MM.1S (cell line): ENCODE results near the gene UTP25.
"Not testable (repeated sequence)": the region's sequence is repeated elsewhere in the genome, so short reads cannot be mapped to it uniquely, and the experiment has no call there.

Source experiments
- DNase-seq: peaks from one replicate; pipeline ENCODE4 v3.0.0-alpha.2; 2015
- H2AFZ ChIP-seq: fragments of 300-600 bp; sonication (generic); 2 replicates; pipeline ENCODE4 v1.6.0; 2016; ENCODE audit warnings: antibody characterized with exemption, low read length
- H3F3A ChIP-seq: fragments of 300-600 bp; sonication (generic); 2 replicates; pipeline ENCODE4 v1.6.1; 2016; ENCODE audit warnings: mild to moderate bottlenecking, antibody characterized with exemption, low read length, moderate library complexity, mixed read lengths; ENCODE audit not compliant: insufficient read depth
- H3K27ac ChIP-seq: fragments of 300-600 bp; sonication (generic); 2 replicates; pipeline ENCODE4 v1.5.1; 2016; ENCODE audit warnings: mild to moderate bottlenecking, low read length
- H3K27me3 ChIP-seq: fragments of 300-600 bp; sonication (generic); replicated peaks from 2 replicates; pipeline ENCODE4 v1.6.0; 2016; ENCODE audit warnings: low read length; ENCODE audit not compliant: insufficient read depth
- H3K36me3 ChIP-seq: fragments of 300-600 bp; sonication (generic); replicated peaks from 2 replicates; pipeline ENCODE4 v1.6.1; 2016; ENCODE audit warnings: mild to moderate bottlenecking, low read length, mixed read lengths; ENCODE audit not compliant: insufficient read depth
- H3K4me1 ChIP-seq: fragments of 300-600 bp; sonication (generic); 2 replicates; pipeline ENCODE4 v1.6.1; 2016; ENCODE audit warnings: low read length, mixed read lengths
- H3K4me2 ChIP-seq: fragments of 300-600 bp; sonication (generic); 2 replicates; pipeline ENCODE4 v1.6.0; 2016; ENCODE audit warnings: low read depth, low read length
- H3K4me3 ChIP-seq: fragments of 300-600 bp; sonication (generic); 2 replicates; pipeline ENCODE4 v1.5.1; 2016; ENCODE audit warnings: low read length, mixed read lengths
- H3K79me2 ChIP-seq: fragments of 300-600 bp; sonication (generic); 2 replicates; pipeline ENCODE4 v1.6.1; 2016; ENCODE audit warnings: mixed run types, low read length, mixed read lengths
- H3K9ac ChIP-seq: fragments of 300-600 bp; sonication (generic); 2 replicates; pipeline ENCODE4 v1.6.1; 2016; ENCODE audit warnings: low read length, mixed read lengths
- H3K9me2 ChIP-seq: fragments of 300-600 bp; sonication (generic); replicated peaks from 2 replicates; pipeline ENCODE4 v1.6.1; 2016; ENCODE audit warnings: mild to moderate bottlenecking, low read length, mixed read lengths; ENCODE audit not compliant: insufficient read depth
- H3K9me3 ChIP-seq: fragments of 300-600 bp; sonication (generic); replicated peaks from 2 replicates; pipeline ENCODE4 v1.6.1; 2016; ENCODE audit warnings: mild to moderate bottlenecking, low read length, mixed read lengths; ENCODE audit not compliant: insufficient read depth
- H4K20me1 ChIP-seq: fragments of 300-600 bp; sonication (generic); 2 replicates; pipeline ENCODE4 v1.6.1; 2016; ENCODE audit warnings: mild to moderate bottlenecking, low read length, moderate library complexity, mixed read lengths; ENCODE audit not compliant: insufficient read depth
- EZH2 ChIP-seq: fragments of 300-600 bp; sonication (generic); optimal IDR thresholded peaks from 2 replicates; pipeline ENCODE3; 2017; ENCODE audit warnings: low read depth, mild to moderate bottlenecking, antibody characterized with exemption, low read length, mixed read lengths
- EZH2phosphoT487 ChIP-seq: fragments of 300-600 bp; sonication (generic); IDR thresholded peaks from 2 replicates; pipeline ENCODE4 v1.6.1; 2018; ENCODE audit warnings: antibody characterized with exemption, low read length
- TF ChIP-seq, protein P1 (sequence below): fragments of 300-600 bp; sonication (generic); IDR thresholded peaks from 2 replicates; pipeline ENCODE4 v1.5.1; 2016; ENCODE audit warnings: antibody characterized with exemption, low read length, mixed read lengths

The UTP25 gene

DNA sequence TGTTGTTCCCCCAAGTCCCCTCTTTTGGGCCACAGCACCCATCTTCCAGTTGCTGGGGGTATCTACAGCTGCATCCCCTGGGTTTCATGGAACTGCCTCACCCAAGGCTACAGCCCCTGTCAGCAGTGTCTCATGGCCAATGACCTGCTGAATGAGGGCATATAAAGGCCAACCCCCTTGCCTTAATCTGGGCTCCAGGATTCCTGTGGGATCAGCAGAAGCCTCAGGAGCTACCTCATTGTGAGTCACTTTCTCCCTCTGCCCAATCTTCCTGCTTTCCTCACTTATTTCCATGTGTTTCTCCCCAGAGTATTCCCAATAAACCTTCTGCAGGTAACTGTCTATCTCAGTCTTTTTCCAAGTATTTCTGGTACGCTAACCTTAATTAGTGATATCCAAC lies 73.0 kb downstream of the UTP25 start:
- Histone ChIP-seq H2AFZ (no peak overlapping the region), H3K9ac (no peak overlapping the region), H3K9me3 (no peaks in the 10 kb centered on the region), H3F3A (no peaks in the 10 kb centered on the region), H3K4me3 (no peak overlapping the region), H3K4me2 (no peak overlapping the region), H3K9me2 (no peaks in the 10 kb centered on the region), H3K36me3 (no peaks in the 10 kb centered on the region), H3K79me2 (no peaks in the 10 kb centered on the region), H3K27me3 (no peaks in the 10 kb centered on the region), H4K20me1 (no peaks in the 10 kb centered on the region), H3K27ac (no peak overlapping the region), H3K4me1 (no peaks in the 10 kb centered on the region)
- TF ChIP-seq, protein P1, sequence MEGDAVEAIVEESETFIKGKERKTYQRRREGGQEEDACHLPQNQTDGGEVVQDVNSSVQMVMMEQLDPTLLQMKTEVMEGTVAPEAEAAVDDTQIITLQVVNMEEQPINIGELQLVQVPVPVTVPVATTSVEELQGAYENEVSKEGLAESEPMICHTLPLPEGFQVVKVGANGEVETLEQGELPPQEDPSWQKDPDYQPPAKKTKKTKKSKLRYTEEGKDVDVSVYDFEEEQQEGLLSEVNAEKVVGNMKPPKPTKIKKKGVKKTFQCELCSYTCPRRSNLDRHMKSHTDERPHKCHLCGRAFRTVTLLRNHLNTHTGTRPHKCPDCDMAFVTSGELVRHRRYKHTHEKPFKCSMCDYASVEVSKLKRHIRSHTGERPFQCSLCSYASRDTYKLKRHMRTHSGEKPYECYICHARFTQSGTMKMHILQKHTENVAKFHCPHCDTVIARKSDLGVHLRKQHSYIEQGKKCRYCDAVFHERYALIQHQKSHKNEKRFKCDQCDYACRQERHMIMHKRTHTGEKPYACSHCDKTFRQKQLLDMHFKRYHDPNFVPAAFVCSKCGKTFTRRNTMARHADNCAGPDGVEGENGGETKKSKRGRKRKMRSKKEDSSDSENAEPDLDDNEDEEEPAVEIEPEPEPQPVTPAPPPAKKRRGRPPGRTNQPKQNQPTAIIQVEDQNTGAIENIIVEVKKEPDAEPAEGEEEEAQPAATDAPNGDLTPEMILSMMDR: no peak
- TF ChIP-seq EZH2phosphoT487: no peak
- no peak for TF ChIP-seq EZH2
- DNase-seq: no peak

DNA sequence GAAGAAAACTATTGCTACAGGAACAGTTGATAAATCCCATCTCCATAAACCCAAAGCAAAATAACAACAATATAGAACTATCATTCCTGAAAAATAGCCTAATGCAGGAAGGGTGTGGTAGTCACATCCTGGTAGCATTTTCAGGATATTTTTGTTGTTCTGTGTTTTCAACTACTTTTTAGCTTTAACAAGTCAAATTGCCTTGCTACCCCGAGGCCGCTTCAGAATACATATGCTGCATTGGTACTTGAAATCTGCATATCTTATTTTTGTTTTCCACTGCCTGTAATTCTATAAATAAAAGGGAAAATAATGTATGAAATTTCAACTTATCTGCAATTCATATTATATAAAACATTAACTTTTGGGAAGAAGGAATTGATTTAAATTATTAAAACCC lies 73.4 kb downstream of the UTP25 start:
- Histone ChIP-seq H3K4me2 (no peak overlapping the region), H3K27me3 (no peaks in the 10 kb centered on the region), H2AFZ (no peak overlapping the region), H3K36me3 (no peaks in the 10 kb centered on the region), H3K27ac (no peak overlapping the region), H3K9me3 (no peaks in the 10 kb centered on the region), H3K4me3 (no peak overlapping the region), H3K4me1 (no peaks in the 10 kb centered on the region), H3K9ac (no peak overlapping the region), H3K9me2 (no peaks in the 10 kb centered on the region), H3K79me2 (no peaks in the 10 kb centered on the region), H4K20me1 (no peaks in the 10 kb centered on the region), H3F3A (no peaks in the 10 kb centered on the region)
- DNase-seq: no peak
- TF ChIP-seq, protein P1: no peak
- TF ChIP-seq EZH2: no peak
- no peak for TF ChIP-seq EZH2phosphoT487

DNA sequence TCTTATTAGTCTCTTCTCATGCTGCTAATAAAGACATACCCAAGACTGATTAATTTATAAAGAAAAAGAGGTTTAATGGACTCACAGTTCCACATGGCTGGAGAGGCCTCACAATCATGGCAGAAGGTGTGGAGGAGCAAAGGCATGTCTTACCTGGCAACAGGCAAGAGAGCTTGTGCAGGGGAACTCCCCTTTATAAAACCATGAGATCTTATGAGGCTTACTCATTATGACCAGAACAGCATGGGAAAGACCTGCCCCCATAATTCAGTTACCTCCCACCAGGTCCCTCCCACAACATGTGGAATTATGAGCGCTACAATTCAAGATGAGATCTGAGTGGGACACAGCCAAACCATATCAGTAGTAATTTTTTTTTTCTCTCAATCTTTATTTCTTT lies 77.0 kb downstream of the UTP25 start:
- H2AFZ ChIP-seq, H3K27me3 ChIP-seq, H3K79me2 ChIP-seq, H3K4me1 ChIP-seq, H4K20me1 ChIP-seq, H3K9ac ChIP-seq, H3K36me3 ChIP-seq, H3K9me2 ChIP-seq, H3F3A ChIP-seq, H3K4me2 ChIP-seq, H3K4me3 ChIP-seq, H3K9me3 ChIP-seq, H3K27ac ChIP-seq, DNase-seq: not testable (repeated sequence)
